OCI-LY7 (cell line): Measurements from ENCODE around the gene ATP11A.

Experiments used
- CTCF ChIP-seq: fragments of 200-600 bp; sonication (generic); conservative IDR thresholded peaks from 2 replicates; pipeline ENCODE4 v1.5.1; 2014; ENCODE audit warnings: mild to moderate bottlenecking, antibody characterized with exemption, low read length, moderate library complexity, mixed read lengths
- EZH2phosphoT487 ChIP-seq: fragments of 200-600 bp; sonication (generic); IDR thresholded peaks from 2 replicates; pipeline ENCODE4 v1.6.1; 2018; ENCODE audit warnings: low read depth, borderline replicate concordance, mild to moderate bottlenecking, mixed run types, antibody characterized with exemption, low read length, moderate library complexity, mixed read lengths

- TF ChIP-seq CTCF (no peak), EZH2phosphoT487 (no peak)
Measured at GRCh38 chr13:112772929-112773328, 83.1 kb downstream of the ATP11A start.
